GM12878 (cell line): Measurements from ENCODE around the gene CYP2A6. TPM values are rescaled to one million over a fixed set of nuclear protein-coding genes. Genes with fewer than 3 reads are reported as not detected.
A peak's percentile ranks its signal among the peaks of the same experiment; 100 is the strongest.
"Not testable (repeated sequence)": the region's sequence is repeated elsewhere in the genome, so short reads cannot be mapped to it uniquely, and the experiment has no call there.

Source experiments
- ATAC-seq: fragments of 200-7000 bp; cut with Tn5 transposase; 3 replicates; pipeline ENCODE4 v1.9.1; 2020; ENCODE audit warnings: mild to moderate bottlenecking, moderate library complexity
- BruUV-seq: library from RNA; stranded (reverse); fragments of 400-500 nt; replicated peaks from 2 replicates; lab custom pipeline; 2021; lab: Mats Ljungman, UMichigan
- CTCF ChIA-PET: fragments of 300-600 bp; sonication (Branson Sonifier 250); formaldehyde crosslinking; extraction: SDS; loops from one replicate; lab custom pipeline; 2021; ENCODE audit warnings: inconsistent platforms; lab: Yijun Ruan, JAX
- POLR2A ChIA-PET: fragments of 350-600 bp; formaldehyde crosslinking; extraction: SDS; loops from one replicate; lab custom pipeline; 2021; ENCODE audit warnings: inconsistent platforms; lab: Charles Lee
- RAD21 ChIA-PET: fragments of 300-600 bp; sonication (Branson Sonifier 250); formaldehyde crosslinking; loops from one replicate; lab custom pipeline; 2023; ENCODE audit warnings: antibody characterized with exemption; ENCODE audit not compliant: unreplicated experiment; lab: Charles Lee
- SMC1A ChIA-PET: fragments of 300-600 bp; sonication (Branson Sonifier 250); formaldehyde crosslinking; loops from one replicate; lab custom pipeline; 2023; ENCODE audit not compliant: unreplicated experiment, uncharacterized antibody; lab: Charles Lee
- DNase-seq: peaks from one replicate; pipeline ENCODE4 v3.0.0-alpha.2; 2011; ENCODE audit warnings: low read depth, low spot score
- FAIRE-seq: peaks from 3 replicates; lab custom pipeline; 2011; peaks lifted over from hg19 to GRCh38; lab: Jason Lieb, UNC
- H2AFZ ChIP-seq: 2 replicates; pipeline ENCODE4 v1.6.0; 2011; ENCODE audit warnings: low read depth, low read length, control low read depth; ENCODE audit not compliant: control insufficient read depth
- H3K27ac ChIP-seq: 2 replicates; pipeline ENCODE4 v1.5.1; 2011; ENCODE audit warnings: control low read depth; ENCODE audit not compliant: control insufficient read depth, insufficient read depth
- H3K27me3 ChIP-seq, 2 experiments: replicated peaks in 1 of 2; 2 replicates each; pipeline versions ENCODE4 v1.6.0 to v1.6.1; 2011; ENCODE audit warnings: low read length in 1 of 2; ENCODE audit not compliant: control insufficient read depth in 2 of 2, insufficient read depth in 2 of 2
- H3K36me3 ChIP-seq, 2 experiments: 2 replicates each; pipeline ENCODE4 v1.5.1; 2011; ENCODE audit warnings: low read length in 1 of 2; ENCODE audit not compliant: control insufficient read depth in 2 of 2, insufficient read depth in 2 of 2
- H3K4me1 ChIP-seq: 2 replicates; pipeline ENCODE4 v1.6.1; 2011; ENCODE audit warnings: mild to moderate bottlenecking, low read length, moderate library complexity, mixed read lengths; ENCODE audit not compliant: control insufficient read depth, insufficient read depth
- H3K4me2 ChIP-seq: 2 replicates; pipeline ENCODE4 v1.6.0; 2011; ENCODE audit warnings: control low read depth; ENCODE audit not compliant: control insufficient read depth, insufficient read depth
- H3K4me3 ChIP-seq: fragments of 200-600 bp; sonication (generic); 2 replicates; pipeline ENCODE4 v1.5.1; 2016
- H3K79me2 ChIP-seq: 2 replicates; pipeline ENCODE4 v1.6.0; 2011; ENCODE audit warnings: low read length; ENCODE audit not compliant: control insufficient read depth, insufficient read depth
- H3K9ac ChIP-seq: 2 replicates; pipeline ENCODE4 v1.8.0; 2011; ENCODE audit warnings: low read length, control low read depth, mixed read lengths; ENCODE audit not compliant: control insufficient read depth, insufficient read depth
- H3K9me3 ChIP-seq: replicated peaks from 3 replicates; pipeline ENCODE4 v1.5.1; 2011; ENCODE audit warnings: mild to moderate bottlenecking, low read length; ENCODE audit not compliant: control insufficient read depth, insufficient read depth
- H4K20me1 ChIP-seq: 2 replicates; pipeline ENCODE4 v1.6.0; 2011; ENCODE audit not compliant: control insufficient read depth, insufficient read depth
- WGBS: methylation state at CpG from one replicate; pipeline ENCODE4 v1.1.6; 2016; ENCODE audit warnings: low lambda C conversion rate; ENCODE audit not compliant: insufficient replicate concordance, insufficient coverage; ENCODE audit errors: missing lambda C conversion rate; 5-methylcytosine and 5-hydroxymethylcytosine counted together
- in situ Hi-C: fragments of 300-500 bp; cut with MboI; formaldehyde crosslinking; loops from 9 replicates; pipeline ENCODE4 v1.14.3; 2018; ENCODE audit warnings: mixed read lengths
- intact Hi-C: fragments of 100-400 bp; cut with micrococcal nuclease; formaldehyde crosslinking; loops from one replicate; pipeline ENCODE4 v1.14.2; 2022; ENCODE audit not compliant: unreplicated experiment
- polyA plus RNA-seq, 11 experiments: library from polyadenylated mRNA; depleted of rRNA in 4 of 11; unstranded in 6 of 11; stranded (reverse) in 5 of 11; fragments of >200 nt; fragmentation: Nextera tagmentation in 4 of 11; fragmentation: Illumina TruSeq in 1 of 11; extraction: Ambion mirVana in 4 of 11; extraction: Trizol in 1 of 11; gene quantifications; 1 replicate in 1 of 11; 2 replicates in 10 of 11; pipeline versions ENCODE4 v1.2.1 to v1.2.3, GENCODE V29; 2011 to 2016; ENCODE audit warnings: inconsistent platforms in 2 of 11, missing spikeins in 2 of 11, low read depth in 1 of 11
- total RNA-seq, 4 experiments: library from RNA; depleted of rRNA in 3 of 4; stranded (reverse); fragments of >200 nt in 3 of 4; fragmentation: Illumina TruSeq in 1 of 4; extraction: Trizol in 1 of 4; gene quantifications; 2 replicates each; pipeline versions ENCODE4 v1.2.1 to v1.2.3, GENCODE V29; 2013 to 2021

The CYP2A6 gene
- total and polyA plus RNA-seq, 10 of the 15 experiments (the other 5 are each of a cell fraction or from before 2014, with no cell fraction given) = 0.97 TPM; not detected in 9

DNA sequence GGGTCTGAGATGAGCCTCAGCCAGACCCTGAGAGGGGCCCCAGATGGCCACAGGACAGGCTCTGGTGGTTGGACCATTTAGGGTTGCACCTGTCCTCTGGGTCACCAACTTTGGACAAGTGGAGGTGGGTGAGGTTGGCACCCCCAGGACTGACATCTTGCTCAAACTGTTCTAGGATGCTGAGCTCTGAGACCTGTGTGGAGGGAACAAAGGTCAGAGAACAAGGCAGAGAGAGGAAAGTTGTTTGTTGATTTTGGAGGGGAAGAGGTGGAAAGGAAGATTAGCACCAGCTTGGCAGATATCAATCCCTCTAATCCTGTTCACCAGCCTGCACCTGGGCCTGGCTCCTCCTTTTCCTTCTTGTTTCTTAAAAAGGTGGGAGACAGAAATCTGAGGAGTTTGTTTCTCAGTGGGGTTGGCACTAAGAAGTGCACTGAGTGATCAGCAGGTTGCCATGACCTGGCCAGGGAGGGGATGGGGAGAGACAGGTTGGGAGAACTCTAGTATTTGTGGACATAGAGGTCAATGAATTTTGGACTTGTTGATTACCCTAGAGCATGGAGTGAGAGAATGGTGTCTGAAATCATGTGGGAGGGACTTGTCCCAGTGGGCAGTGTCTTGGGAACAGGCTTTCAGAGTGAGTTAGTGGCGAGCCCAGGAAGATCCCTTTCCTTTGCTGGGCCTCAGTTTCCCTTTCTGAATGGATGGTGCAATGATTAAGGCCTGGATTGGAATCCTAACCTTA, 34.1 kb upstream of the CYP2A6 start:
- DNase-seq, H3K4me2 ChIP-seq, H3K79me2 ChIP-seq, POLR2A ChIA-PET, CTCF ChIA-PET, SMC1A ChIA-PET, H3K36me3 ChIP-seq, H3K9ac ChIP-seq, in situ Hi-C loops, ATAC-seq, BruUV-seq, H3K27ac ChIP-seq, H2AFZ ChIP-seq, H3K27me3 ChIP-seq, H4K20me1 ChIP-seq, intact Hi-C loops, H3K4me3 ChIP-seq, FAIRE-seq, H3K9me3 ChIP-seq, RAD21 ChIA-PET, H3K4me1 ChIP-seq: not testable (repeated sequence)
- WGBS = no CpG with 5 or more reads among the region's 1 CpG

DNA sequence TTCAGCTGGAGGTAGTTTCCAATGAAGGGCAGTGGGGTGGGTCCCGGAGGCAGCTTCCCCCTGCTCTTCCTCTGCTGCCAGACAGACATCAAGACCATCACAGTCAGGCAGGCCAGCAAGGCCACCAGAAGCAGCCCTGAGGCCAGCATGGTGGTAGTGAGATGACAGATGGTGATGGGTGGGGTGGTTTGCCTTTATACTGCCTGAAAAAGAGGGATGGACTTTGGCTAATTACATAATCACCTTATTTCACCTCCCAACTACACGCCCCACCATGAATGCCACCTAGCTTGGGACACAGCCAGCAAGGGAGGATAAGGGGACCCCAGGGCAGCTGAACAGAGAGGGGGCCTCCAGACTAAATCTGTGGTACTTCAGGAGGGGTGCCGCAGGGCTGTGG, 31.8 kb upstream of the CYP2A6 start, which contains the start of gene CYP2A7:
TSS of gene CYP2A7 (minus strand) at position 170 of the 400 bp plus-strand sequence. CDS start at position 149, 21 bp downstream.
- RAD21 ChIA-PET, H4K20me1 ChIP-seq, H3K9ac ChIP-seq, H3K36me3 ChIP-seq, POLR2A ChIA-PET, H2AFZ ChIP-seq, H3K4me1 ChIP-seq, H3K4me3 ChIP-seq, in situ Hi-C loops, FAIRE-seq, BruUV-seq, H3K4me2 ChIP-seq, CTCF ChIA-PET, intact Hi-C loops, H3K27ac ChIP-seq, ATAC-seq, H3K27me3 ChIP-seq, SMC1A ChIA-PET, H3K79me2 ChIP-seq, DNase-seq, H3K9me3 ChIP-seq: not testable (repeated sequence)
- 47% methylated on average over 3 of the region's 3 CpGs for WGBS

DNA sequence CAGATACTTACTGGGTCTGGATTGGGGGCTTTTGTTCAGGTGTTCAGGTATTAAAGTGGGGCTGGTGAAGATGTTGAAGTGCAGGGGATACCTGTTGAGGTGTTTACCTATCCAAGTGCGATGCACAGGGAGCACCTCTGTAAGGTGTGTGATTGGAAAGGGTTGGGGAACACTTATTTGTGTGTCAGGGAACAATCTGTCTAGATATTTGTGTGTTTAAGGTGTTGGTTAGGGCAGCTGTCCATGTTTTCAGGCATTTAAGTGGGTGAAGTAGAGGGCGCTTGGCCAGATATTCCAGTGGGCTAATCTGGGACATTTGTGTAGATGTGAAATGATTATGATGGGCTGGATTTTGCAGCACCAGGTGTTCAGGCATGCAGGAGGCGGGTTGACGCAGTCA, 29.1 kb upstream of the CYP2A6 start:
- in situ Hi-C loops, H4K20me1 ChIP-seq, FAIRE-seq, RAD21 ChIA-PET, SMC1A ChIA-PET, H3K4me2 ChIP-seq, DNase-seq, H3K9ac ChIP-seq, H3K4me1 ChIP-seq, H3K4me3 ChIP-seq, H3K36me3 ChIP-seq, H2AFZ ChIP-seq, CTCF ChIA-PET, intact Hi-C loops, ATAC-seq, POLR2A ChIA-PET, H3K79me2 ChIP-seq, H3K27me3 ChIP-seq, H3K27ac ChIP-seq, H3K9me3 ChIP-seq, BruUV-seq: not testable (repeated sequence)
- WGBS = 10% methylated on average over 4 of the region's 4 CpGs

DNA sequence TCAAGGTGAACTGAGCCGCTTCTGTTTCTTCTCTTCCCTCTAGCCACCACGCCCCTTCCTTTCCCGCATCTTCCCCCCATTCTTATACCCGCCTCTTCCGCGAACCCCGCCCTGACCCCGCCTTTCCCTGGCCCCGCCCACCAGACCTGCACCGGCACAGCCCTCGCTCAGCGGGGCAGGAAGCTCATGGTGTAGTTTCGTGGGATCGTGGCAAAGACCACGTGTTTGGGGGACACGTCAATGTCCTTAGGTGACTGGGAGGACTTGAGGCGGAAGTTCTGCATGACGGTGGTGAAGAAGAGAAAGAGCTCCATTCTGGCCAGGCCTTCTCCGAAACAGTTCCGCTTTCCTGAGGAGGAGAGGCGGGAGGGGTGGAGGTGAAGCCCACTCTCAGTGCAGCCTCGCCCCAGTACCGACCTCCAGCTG, 25.3 kb upstream of the CYP2A6 start:
- H4K20me1 ChIP-seq, H3K9me3 ChIP-seq, intact Hi-C loops, RAD21 ChIA-PET, H3K9ac ChIP-seq, H3K36me3 ChIP-seq, H3K4me3 ChIP-seq, POLR2A ChIA-PET, SMC1A ChIA-PET, BruUV-seq, H3K4me1 ChIP-seq, H2AFZ ChIP-seq, H3K27me3 ChIP-seq, CTCF ChIA-PET, FAIRE-seq, H3K79me2 ChIP-seq, in situ Hi-C loops, H3K27ac ChIP-seq: not testable (repeated sequence)
- ATAC-seq (peak; percentile 56), DNase-seq (peak; percentile 3)
- H3K4me2 ChIP-seq = peak overlapping the region; percentile 9; the same call in 1 of the 2 replicates
- WGBS = under 1% methylated on average over 15 of the region's 23 CpGs
